GM12891 (cell line): ENCODE results near the gene AAMP.

Source experiments
- POLR2A ChIP-seq: IDR thresholded peaks from 2 replicates; pipeline ENCODE4 v1.6.1; 2011; ENCODE audit warnings: low read depth, low read length, control low read depth
- TAF1 ChIP-seq: IDR thresholded peaks from 2 replicates; pipeline ENCODE4 v1.6.1; 2011; ENCODE audit warnings: low read depth, low read length, control low read depth

DNA sequence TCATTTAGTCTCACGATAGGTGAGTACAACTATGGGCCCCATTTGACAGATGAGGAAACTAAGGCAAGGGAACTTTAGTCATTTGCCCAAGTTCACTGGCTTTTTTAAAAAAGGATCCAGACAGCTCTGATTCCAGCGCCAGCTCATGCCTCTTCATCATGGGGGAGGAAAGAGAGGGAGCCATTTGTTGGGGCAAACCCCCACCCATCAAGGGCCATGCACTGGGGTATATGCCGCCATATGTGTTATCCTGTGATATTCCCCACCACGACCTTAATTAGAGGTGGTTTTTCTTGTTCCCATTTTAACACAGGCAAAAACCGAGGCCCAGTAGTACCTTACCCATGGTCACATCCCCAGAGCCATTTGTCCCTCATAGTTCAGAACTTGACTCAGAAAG lies 9.8 kb downstream of the AAMP start:
- no peak for TF ChIP-seq POLR2A
- no peak for TF ChIP-seq TAF1
